Measurements from ENCODE around the gene CDH1. TPM values are rescaled to one million over a fixed set of nuclear protein-coding genes. Genes with fewer than 3 reads are reported as not detected.

The CDH1 gene
- total and polyA plus RNA-seq, 12 donors = 0.01 to 0.82 (median 0.34) TPM; not detected in 7

- Histone ChIP-seq H3K9me3 (no peaks in the 10 kb centered on the region), H3K27me3 (no peaks in the 10 kb centered on the region), H3K4me3 (no peak overlapping the region), H3K27ac (no peak overlapping the region), H3K4me1 (peaks cover 0 to 11% (median 0%) of the 10 kb centered on the region in 9 donors), H3K36me3 (no peaks in the 10 kb centered on the region)
- 77 to 78% methylated on average over 2 of the region's 2 CpGs for WGBS, 2 donors
- intact Hi-C loops (cut with DNase I) = loop anchor here in 1 of 10 donors (5.0 kb wide), 1 partner anchor 271 kb away; no protein-coding TSS in a partner anchor
- no peak for TF ChIP-seq CTCF (IDR thresholded peaks at IDR 0.05)
- no peak for DNase-seq
- no peak for ATAC-seq
These were observed 114.5 kb downstream of the CDH1 start for GRCh38 chr16:68851601-68852000.

GRCh38 chr16:68857479-68857878 lies 120.4 kb downstream of the CDH1 start:
- H3K36me3 ChIP-seq = peaks cover 0 to 28% (median 10%) of the 10 kb centered on the region in 9 donors
- ATAC-seq = no peak
- 93 to 95% methylated on average over 1 of the region's 1 CpG for WGBS, 2 donors
- TF ChIP-seq CTCF (IDR thresholded peaks at IDR 0.05) = no peak
- no peaks in the 10 kb centered on the region for H3K4me1 ChIP-seq
- peaks cover 0 to 5% (median 0%) of the 10 kb centered on the region in 11 donors for H3K9me3 ChIP-seq
- no peak overlapping the region for H3K4me3 ChIP-seq
- H3K27ac ChIP-seq = no peak overlapping the region
- H3K27me3 ChIP-seq = no peaks in the 10 kb centered on the region
- DNase-seq = no peak
- intact Hi-C loops (cut with DNase I) = no loop called here

- H3K4me1 ChIP-seq = no peaks in the 10 kb centered on the region
- no peak for TF ChIP-seq CTCF (IDR thresholded peaks at IDR 0.05)
- intact Hi-C loops (cut with DNase I) = no loop called here
- 93 to 96% methylated on average over 4 of the region's 4 CpGs for WGBS, 2 donors
- peaks cover 0 to 51% (median 18%) of the 10 kb centered on the region in 9 donors for H3K36me3 ChIP-seq
- H3K9me3 ChIP-seq = peaks cover 0 to 5% (median 0%) of the 10 kb centered on the region in 11 donors
- H3K4me3 ChIP-seq = no peak overlapping the region
- ATAC-seq = no peak
- H3K27me3 ChIP-seq = no peaks in the 10 kb centered on the region
- no peak for DNase-seq
- H3K27ac ChIP-seq = no peak overlapping the region
These were observed 122.7 kb downstream of the CDH1 start for GRCh38 chr16:68859828-68860227.

- WGBS, 2 donors = 90 to 93% methylated on average over 15 of the region's 15 CpGs
- DNase-seq = no peak
- Histone ChIP-seq H3K9me3 (peaks cover 0 to 5% (median 0%) of the 10 kb centered on the region in 11 donors), H3K36me3 (peaks cover 0 to 60% (median 18%) of the 10 kb centered on the region in 9 donors), H3K27me3 (no peaks in the 10 kb centered on the region), H3K4me3 (no peak overlapping the region), H3K27ac (no peak overlapping the region), H3K4me1 (no peaks in the 10 kb centered on the region)
- ATAC-seq = no peak
- TF ChIP-seq CTCF (IDR thresholded peaks at IDR 0.05) = no peak
- intact Hi-C loops (cut with DNase I) = no loop called here
These were observed 124.1 kb downstream of the CDH1 start for GRCh38 chr16:68860978-68861892.

Data from heart right ventricle (tissue), 16 donors.